ENCODE data around the gene PPIF.

The PPIF gene

GRCh38 chr10:79313911-79314439 lies 33.3 kb upstream of the PPIF start:
- no peak for DNase-seq

GRCh38 chr10:79314761-79315601 lies 32.3 kb upstream of the PPIF start:
- DNase-seq = no peak

GRCh38 chr10:79315602-79315920 lies 31.7 kb upstream of the PPIF start:
- no peak for DNase-seq

- DNase-seq = no peak
These were observed 30.4 kb upstream of the PPIF start for GRCh38 chr10:79316671-79317431.

GRCh38 chr10:79318369-79318768 lies 28.9 kb upstream of the PPIF start:
- DNase-seq = no peak

- no peak for DNase-seq
These were observed 28.0 kb upstream of the PPIF start for GRCh38 chr10:79319115-79319771.

GRCh38 chr10:79320316-79320715 lies 27.0 kb upstream of the PPIF start:
- no peak for DNase-seq

GRCh38 chr10:79320820-79321493 lies 26.3 kb upstream of the PPIF start:
- no peak for DNase-seq

- no peak for DNase-seq
These were observed 25.8 kb upstream of the PPIF start for GRCh38 chr10:79321494-79321882.

- DNase-seq = no peak
These were observed 25.3 kb upstream of the PPIF start for GRCh38 chr10:79321951-79322350.

GRCh38 chr10:79322616-79323543 lies 24.4 kb upstream of the PPIF start:
- peak; percentile 81 for DNase-seq

- no peak for DNase-seq
These were observed 23.7 kb upstream of the PPIF start for GRCh38 chr10:79323602-79324001.

GRCh38 chr10:79324032-79324695 lies 23.1 kb upstream of the PPIF start:
- no peak for DNase-seq

- DNase-seq = no peak
These were observed 20.7 kb upstream of the PPIF start for GRCh38 chr10:79326361-79327089.

GRCh38 chr10:79327090-79327457 lies 20.2 kb upstream of the PPIF start:
- DNase-seq = no peak

- DNase-seq = no peak
These were observed 19.0 kb upstream of the PPIF start for GRCh38 chr10:79328147-79328701.

- no peak for DNase-seq
These were observed 18.3 kb upstream of the PPIF start for GRCh38 chr10:79328737-79329504.

GRCh38 chr10:79329529-79329928 lies 17.7 kb upstream of the PPIF start:
- DNase-seq = no peak

GRCh38 chr10:79331226-79331625 lies 16.0 kb upstream of the PPIF start:
- DNase-seq = no peak

GRCh38 chr10:79331709-79332108 lies 15.6 kb upstream of the PPIF start:
- DNase-seq = peak; percentile 81

Measured in CD4-positive, alpha-beta T cell treated with Interleukin-21 for 1 hour (primary cell).